PC-9 (cell line): ENCODE results near the gene GID4. TPM values are rescaled to one million over a fixed set of nuclear protein-coding genes. Genes with fewer than 3 reads are reported as not detected.

Experiments
- BruUV-seq: library from RNA; stranded (reverse); fragments of 400-500 nt; replicated peaks from 2 replicates; lab custom pipeline; 2021; lab: Mats Ljungman, UMichigan
- CTCF ChIA-PET: fragments of 300-600 bp; sonication (Branson Sonifier 250); formaldehyde crosslinking; loops from one replicate; lab custom pipeline; 2022; ENCODE audit warnings: antibody characterized with exemption; lab: Charles Lee
- POLR2A ChIA-PET: fragments of 300-600 bp; sonication (Branson Sonifier 250); formaldehyde crosslinking; loops from one replicate; lab custom pipeline; 2022; ENCODE audit warnings: antibody characterized with exemption; ENCODE audit not compliant: unreplicated experiment; lab: Charles Lee
- DNase-seq, 2 experiments: peaks; one replicate each; pipeline versions ENCODE4 v3.0.0 to v3.0.0-alpha.2; 2015 to 2022; ENCODE audit warnings: mixed read lengths in 1 of 2
- H2AFZ ChIP-seq: fragments of 200-600 bp; sonication (generic); 2 replicates; pipeline ENCODE4 v1.8.1; 2017; ENCODE audit warnings: antibody characterized with exemption
- H3F3A ChIP-seq: fragments of 200-600 bp; sonication (generic); 2 replicates; pipeline ENCODE4 v1.8.1; 2017; ENCODE audit warnings: antibody characterized with exemption, mild to moderate bottlenecking, low read depth; ENCODE audit not compliant: insufficient read depth
- H3K27ac ChIP-seq: fragments of 200-600 bp; sonication (generic); 2 replicates; pipeline ENCODE4 v1.6.1; 2016; ENCODE audit warnings: mixed run types
- H3K27me3 ChIP-seq: fragments of 200-600 bp; sonication (generic); 2 replicates; pipeline ENCODE4 v1.6.1; 2016; ENCODE audit warnings: low read depth, mixed run types; ENCODE audit not compliant: insufficient read depth
- H3K36me3 ChIP-seq: fragments of 200-600 bp; sonication (generic); 2 replicates; pipeline ENCODE4 v1.6.1; 2016; ENCODE audit warnings: low read depth, mixed run types
- H3K4me1 ChIP-seq: fragments of 200-600 bp; sonication (generic); replicated peaks from 2 replicates; pipeline ENCODE4 v1.6.1; 2016; ENCODE audit warnings: mixed run types; ENCODE audit not compliant: insufficient read depth
- H3K4me2 ChIP-seq: fragments of 200-600 bp; sonication (generic); 2 replicates; pipeline ENCODE4 v1.6.1; 2017; ENCODE audit warnings: mixed run types
- H3K4me3 ChIP-seq: fragments of 200-600 bp; sonication (generic); 2 replicates; pipeline ENCODE4 v1.6.1; 2016; ENCODE audit warnings: mixed run types
- H3K79me2 ChIP-seq: fragments of 200-600 bp; sonication (generic); 2 replicates; pipeline ENCODE4 v1.6.1; 2017; ENCODE audit warnings: low read depth, mixed run types
- H3K9me2 ChIP-seq: fragments of 200-600 bp; sonication (generic); 2 replicates; pipeline ENCODE4 v1.8.1; 2017; ENCODE audit warnings: mild to moderate bottlenecking; ENCODE audit not compliant: insufficient read depth
- H3K9me3 ChIP-seq: fragments of 200-600 bp; sonication (generic); 2 replicates; pipeline ENCODE4 v1.8.1; 2016; ENCODE audit warnings: low read depth; ENCODE audit not compliant: insufficient read depth
- H4K20me1 ChIP-seq: fragments of 200-600 bp; sonication (generic); 2 replicates; pipeline ENCODE4 v1.8.1; 2017; ENCODE audit not compliant: insufficient read depth
- EZH2 ChIP-seq: fragments of 200-600 bp; sonication (generic); IDR thresholded peaks from 2 replicates; pipeline ENCODE4 v1.8.0; 2017; ENCODE audit warnings: antibody characterized with exemption, low read depth
- intact Hi-C: fragments of 100-400 bp; cut with micrococcal nuclease; formaldehyde crosslinking; loops from one replicate; pipeline ENCODE4 v1.10.0; 2022; ENCODE audit not compliant: unreplicated experiment
- total RNA-seq: library from RNA; stranded (reverse); gene quantifications from 2 replicates; pipeline ENCODE4 v1.2.3, GENCODE V29; 2021
- TF ChIP-seq, protein P1 (sequence below): fragments of 200-600 bp; sonication (generic); conservative IDR thresholded peaks from 2 replicates; pipeline ENCODE4 v1.6.1; 2017; ENCODE audit warnings: mixed run types, antibody characterized with exemption, mild to moderate bottlenecking, moderate library complexity

The GID4 gene
- total RNA-seq, 1 experiment from 2014 or later = 19.0 TPM

DNA sequence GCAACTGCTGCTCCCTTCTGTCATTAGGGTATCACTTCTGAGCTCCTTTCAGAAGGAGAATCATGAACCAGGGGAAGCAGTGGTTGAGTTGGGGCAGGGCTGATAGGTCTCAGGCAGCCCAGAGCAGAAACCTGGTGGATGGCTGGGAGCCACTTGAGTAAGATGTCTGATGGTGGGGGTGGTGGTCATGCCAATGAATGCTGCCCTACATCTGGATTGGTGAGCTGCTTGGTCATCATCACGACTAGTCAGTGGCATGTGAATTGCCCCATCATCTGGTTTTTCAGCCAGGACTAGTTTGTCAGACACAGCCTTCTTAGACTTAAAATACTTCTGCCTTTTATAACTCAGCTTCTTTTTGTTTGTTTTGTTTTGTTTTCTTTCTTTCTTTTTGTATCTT is 2.6 kb downstream of the GID4 start:
- BruUV-seq = no TSS peak
- H3K9me3 ChIP-seq = no peaks in the 10 kb centered on the region
- intact Hi-C loops = no loop called here

GRCh38 chr17:18042983-18043382 is 3.8 kb downstream of the GID4 start:
- TF ChIP-seq, protein P1, sequence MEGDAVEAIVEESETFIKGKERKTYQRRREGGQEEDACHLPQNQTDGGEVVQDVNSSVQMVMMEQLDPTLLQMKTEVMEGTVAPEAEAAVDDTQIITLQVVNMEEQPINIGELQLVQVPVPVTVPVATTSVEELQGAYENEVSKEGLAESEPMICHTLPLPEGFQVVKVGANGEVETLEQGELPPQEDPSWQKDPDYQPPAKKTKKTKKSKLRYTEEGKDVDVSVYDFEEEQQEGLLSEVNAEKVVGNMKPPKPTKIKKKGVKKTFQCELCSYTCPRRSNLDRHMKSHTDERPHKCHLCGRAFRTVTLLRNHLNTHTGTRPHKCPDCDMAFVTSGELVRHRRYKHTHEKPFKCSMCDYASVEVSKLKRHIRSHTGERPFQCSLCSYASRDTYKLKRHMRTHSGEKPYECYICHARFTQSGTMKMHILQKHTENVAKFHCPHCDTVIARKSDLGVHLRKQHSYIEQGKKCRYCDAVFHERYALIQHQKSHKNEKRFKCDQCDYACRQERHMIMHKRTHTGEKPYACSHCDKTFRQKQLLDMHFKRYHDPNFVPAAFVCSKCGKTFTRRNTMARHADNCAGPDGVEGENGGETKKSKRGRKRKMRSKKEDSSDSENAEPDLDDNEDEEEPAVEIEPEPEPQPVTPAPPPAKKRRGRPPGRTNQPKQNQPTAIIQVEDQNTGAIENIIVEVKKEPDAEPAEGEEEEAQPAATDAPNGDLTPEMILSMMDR = no peak
- TF ChIP-seq EZH2 = no peak
- CTCF ChIA-PET = no interaction called here
- Histone ChIP-seq H3K4me1 (peaks cover 26% of the 10 kb centered on the region), H4K20me1 (no peaks in the 10 kb centered on the region), H3F3A (peaks cover 5% of the 10 kb centered on the region; the same call in 1 of the 2 replicates), H3K4me2 (no peak overlapping the region), H3K4me3 (no peak overlapping the region), H3K27me3 (no peaks in the 10 kb centered on the region), H3K27ac (no peak overlapping the region), H3K79me2 (peaks cover 33% of the 10 kb centered on the region), H3K36me3 (no peaks in the 10 kb centered on the region), H3K9me2 (no peaks in the 10 kb centered on the region), H2AFZ (no peak overlapping the region), H3K9me3 (no peaks in the 10 kb centered on the region)
- BruUV-seq = no TSS peak
- POLR2A ChIA-PET = interaction anchor here (0.7 kb wide), 1 partner anchor 334 kb away, joined by 3 read pairs; no protein-coding TSS in a partner anchor
- intact Hi-C loops = no loop called here
- no peak for DNase-seq

More for the DNA sequence above, 2.6 kb downstream of the GID4 start:
- H3K4me3 ChIP-seq = no peak overlapping the region
- H3K27ac ChIP-seq = no peak overlapping the region
- H2AFZ ChIP-seq = no peak overlapping the region
- peaks cover 44% of the 10 kb centered on the region for H3K79me2 ChIP-seq
- CTCF ChIA-PET = no interaction called here
- peak; percentile 32 to 70 for DNase-seq
- peaks cover 36% of the 10 kb centered on the region for H3K4me1 ChIP-seq
- TF ChIP-seq, protein P1 = no peak
- no peak for TF ChIP-seq EZH2
- POLR2A ChIA-PET = interaction anchor here (0.7 kb wide), 1 partner anchor 230 kb away, joined by 3 read pairs; no protein-coding TSS in a partner anchor
- peak overlapping the region; percentile 100 for H3K4me2 ChIP-seq
- H4K20me1 ChIP-seq = no peaks in the 10 kb centered on the region
- no peaks in the 10 kb centered on the region for H3K27me3 ChIP-seq
- peaks cover 10% of the 10 kb centered on the region; the same call in 1 of the 2 replicates for H3F3A ChIP-seq
- no peaks in the 10 kb centered on the region for H3K36me3 ChIP-seq
- H3K9me2 ChIP-seq = no peaks in the 10 kb centered on the region

- DNase-seq = no peak
- H4K20me1 ChIP-seq = no peaks in the 10 kb centered on the region
- no peak overlapping the region for H3K4me2 ChIP-seq
- ChIA-PET CTCF (no interaction called here), POLR2A (interaction anchor here (0.7 kb wide), 1 partner anchor 334 kb away, joined by 3 read pairs; no protein-coding TSS in a partner anchor)
- no TSS peak for BruUV-seq
- H3K9me2 ChIP-seq = no peaks in the 10 kb centered on the region
- H3K4me3 ChIP-seq = no peak overlapping the region
- peaks cover 4% of the 10 kb centered on the region; the same call in 1 of the 2 replicates for H3F3A ChIP-seq
- H2AFZ ChIP-seq = no peak overlapping the region
- TF ChIP-seq, protein P1 = peak; percentile 58
- TF ChIP-seq EZH2 = no peak
- intact Hi-C loops = no loop called here
- H3K36me3 ChIP-seq = no peaks in the 10 kb centered on the region
- H3K79me2 ChIP-seq = peaks cover 28% of the 10 kb centered on the region
- peaks cover 24% of the 10 kb centered on the region for H3K4me1 ChIP-seq
- H3K9me3 ChIP-seq = no peaks in the 10 kb centered on the region
- H3K27me3 ChIP-seq = no peaks in the 10 kb centered on the region
- H3K27ac ChIP-seq = no peak overlapping the region
These were observed 4.3 kb downstream of the GID4 start for GRCh38 chr17:18043491-18043890.
